GM20431 (cell line): Measurements from ENCODE around the gene APEX1.

Source experiments
- in situ Hi-C: fragments of 300-500 bp; cut with MseI, MboI; formaldehyde crosslinking; loops from one replicate; pipeline ENCODE4 v1.15.0; 2020; ENCODE audit warnings: low sequenced_read_pairs; ENCODE audit not compliant: unreplicated experiment

Gene APEX1

GRCh38 chr14:20469890-20470602 lies 15.0 kb downstream of the APEX1 start:
- in situ Hi-C loops, result no loop called here

GRCh38 chr14:20470603-20470901 lies 15.5 kb downstream of the APEX1 start:
- in situ Hi-C loops, result no loop called here

GRCh38 chr14:20472536-20473169 lies 17.6 kb downstream of the APEX1 start:
- in situ Hi-C loops, result no loop called here

- in situ Hi-C loops, result no loop called here
These were observed 21.8 kb downstream of the APEX1 start for GRCh38 chr14:20476776-20477175.

- in situ Hi-C loops, result no loop called here
These were observed 22.3 kb downstream of the APEX1 start for GRCh38 chr14:20477211-20477876.

- in situ Hi-C loops, result no loop called here
These were observed 23.9 kb downstream of the APEX1 start for GRCh38 chr14:20478894-20479293.

- in situ Hi-C loops, result no loop called here
These were observed 27.4 kb downstream of the APEX1 start for GRCh38 chr14:20482382-20482781.

- in situ Hi-C loops, result no loop called here
These were observed 30.9 kb downstream of the APEX1 start for GRCh38 chr14:20485900-20486299.

GRCh38 chr14:20486684-20487395 lies 31.8 kb downstream of the APEX1 start:
- in situ Hi-C loops, result no loop called here

- in situ Hi-C loops, result no loop called here
These were observed 32.3 kb downstream of the APEX1 start for GRCh38 chr14:20487396-20487725.

GRCh38 chr14:20489093-20489994 lies 34.3 kb downstream of the APEX1 start:
- in situ Hi-C loops, result no loop called here

GRCh38 chr14:20490563-20490962 lies 35.5 kb downstream of the APEX1 start:
- in situ Hi-C loops, result no loop called here

GRCh38 chr14:20492486-20492885 lies 37.5 kb downstream of the APEX1 start:
- in situ Hi-C loops, result no loop called here

- in situ Hi-C loops, result no loop called here
These were observed 38.6 kb downstream of the APEX1 start for GRCh38 chr14:20493634-20494033.

- in situ Hi-C loops, result no loop called here
These were observed 40.1 kb downstream of the APEX1 start for GRCh38 chr14:20494935-20495766.

- in situ Hi-C loops, result no loop called here
These were observed 43.6 kb downstream of the APEX1 start for GRCh38 chr14:20498622-20499021.

GRCh38 chr14:20499108-20499507 lies 44.1 kb downstream of the APEX1 start:
- in situ Hi-C loops, result no loop called here

GRCh38 chr14:20499881-20500280 lies 44.9 kb downstream of the APEX1 start:
- in situ Hi-C loops, result no loop called here

GRCh38 chr14:20501346-20501745 lies 46.3 kb downstream of the APEX1 start:
- in situ Hi-C loops, result no loop called here
